Esophagus mucosa (tissue), 1 donor: ENCODE measurements around the gene ANXA4. TPM values are rescaled to one million over a fixed set of nuclear protein-coding genes. Genes with fewer than 3 reads are reported as not detected.

ENCODE experiments used
- ATAC-seq: fragments of 200-7000 bp; cut with Tn5 transposase; one replicate; pipeline ENCODE4 v1.9.1; 2020
- total RNA-seq: library from RNA; stranded (reverse); gene quantifications from one replicate; pipeline ENCODE4 v1.2.4, GENCODE V29; 2023
- donor health status: DM: yes; HTN: yes; CAD: no.

ANXA4 gene
- total RNA-seq, 1 donor from 2014 or later, result 71.8 TPM

DNA sequence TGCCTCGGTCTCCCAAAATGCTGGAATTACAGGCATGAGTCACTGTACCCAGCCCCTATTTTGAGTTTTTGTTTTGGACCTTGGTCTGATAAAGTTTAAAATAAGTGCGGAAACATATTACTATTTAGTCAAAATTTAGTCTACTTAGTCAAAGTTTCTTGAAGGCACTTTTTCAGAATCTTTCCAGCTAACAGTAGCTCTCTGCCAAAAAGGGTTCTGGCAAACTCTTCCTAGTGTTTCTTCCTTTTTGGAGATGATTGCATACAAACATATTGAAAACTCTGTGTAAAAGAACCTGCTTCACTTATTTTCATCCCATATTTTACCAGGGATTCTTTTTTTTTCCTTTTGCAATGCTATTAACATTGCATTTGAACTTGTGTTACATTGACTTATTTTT is 116.3 kb downstream of the ANXA4 start:
- ATAC-seq, result no peak

DNA sequence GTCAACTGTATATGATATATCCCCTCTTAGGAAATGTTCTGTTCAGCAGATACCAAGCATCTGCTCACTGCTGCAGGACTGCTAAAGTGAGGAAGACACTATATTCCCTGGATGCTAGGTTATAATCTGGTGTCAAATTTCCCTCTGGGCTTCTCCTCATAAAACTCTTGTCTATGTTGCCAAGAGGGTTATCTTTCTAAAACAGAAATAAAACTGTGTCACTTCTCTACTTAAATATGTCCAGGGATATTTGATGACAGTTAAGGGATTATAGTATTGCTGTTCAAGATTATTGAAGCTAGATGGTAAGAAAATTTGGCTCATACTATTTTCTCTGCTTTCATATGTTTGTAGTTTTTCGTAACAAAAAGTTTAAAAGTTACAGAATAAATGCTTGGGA is 121.4 kb downstream of the ANXA4 start:
- ATAC-seq, result no peak

Other genes with a start within 250 kb of the ANXA4 start
- 26.6 TPM for gene AAK1, start 98.4 kb upstream of the ANXA4 start, total RNA-seq
- gene GMCL1, start 87.5 kb downstream of the ANXA4 start, total RNA-seq, result 9.5 TPM
- 14.7 TPM for gene SNRNP27, start 151.8 kb downstream of the ANXA4 start, total RNA-seq
- gene MXD1, start 173.0 kb downstream of the ANXA4 start, total RNA-seq, result 155 TPM
- gene ASPRV1, start 219.5 kb downstream of the ANXA4 start, total RNA-seq, result 0.16 TPM